ENCODE data around the gene SPIN1.

DNA sequence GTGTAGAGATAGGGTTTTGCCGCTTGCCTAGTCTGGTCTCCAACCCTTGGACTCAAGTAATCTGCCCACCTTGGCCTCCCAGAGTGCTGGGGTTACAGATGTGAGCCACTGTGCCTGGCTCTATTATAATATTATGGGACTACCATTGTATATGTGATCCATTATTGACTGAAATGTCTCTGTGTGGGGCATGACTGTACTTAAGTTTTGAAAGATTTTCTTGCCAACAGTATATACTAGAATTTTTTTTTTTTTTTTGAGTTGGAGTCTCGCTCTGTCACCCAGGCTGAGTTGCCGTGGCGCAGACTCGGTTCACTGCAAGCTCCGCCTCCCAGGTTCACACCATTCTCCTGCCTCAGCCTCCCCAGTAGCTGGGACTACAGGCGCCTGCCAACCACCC, 17.8 kb downstream of the SPIN1 start:
- TF ChIP-seq, protein P1, sequence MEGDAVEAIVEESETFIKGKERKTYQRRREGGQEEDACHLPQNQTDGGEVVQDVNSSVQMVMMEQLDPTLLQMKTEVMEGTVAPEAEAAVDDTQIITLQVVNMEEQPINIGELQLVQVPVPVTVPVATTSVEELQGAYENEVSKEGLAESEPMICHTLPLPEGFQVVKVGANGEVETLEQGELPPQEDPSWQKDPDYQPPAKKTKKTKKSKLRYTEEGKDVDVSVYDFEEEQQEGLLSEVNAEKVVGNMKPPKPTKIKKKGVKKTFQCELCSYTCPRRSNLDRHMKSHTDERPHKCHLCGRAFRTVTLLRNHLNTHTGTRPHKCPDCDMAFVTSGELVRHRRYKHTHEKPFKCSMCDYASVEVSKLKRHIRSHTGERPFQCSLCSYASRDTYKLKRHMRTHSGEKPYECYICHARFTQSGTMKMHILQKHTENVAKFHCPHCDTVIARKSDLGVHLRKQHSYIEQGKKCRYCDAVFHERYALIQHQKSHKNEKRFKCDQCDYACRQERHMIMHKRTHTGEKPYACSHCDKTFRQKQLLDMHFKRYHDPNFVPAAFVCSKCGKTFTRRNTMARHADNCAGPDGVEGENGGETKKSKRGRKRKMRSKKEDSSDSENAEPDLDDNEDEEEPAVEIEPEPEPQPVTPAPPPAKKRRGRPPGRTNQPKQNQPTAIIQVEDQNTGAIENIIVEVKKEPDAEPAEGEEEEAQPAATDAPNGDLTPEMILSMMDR (IDR thresholded peaks at IDR 0.05; ENCODE audit: borderline replicate concordance, extremely low read depth, low read length, poor library complexity, severe bottlenecking) = no peak
- TF ChIP-seq EZH2 (IDR thresholded peaks at IDR 0.05; ENCODE audit: borderline replicate concordance, low read depth, low read length, severe bottlenecking) = no peak
